Stimulated activated naive B cell treated with anti-CD40 and anti-IgM and Interleukin-4, amounts not matched to agents 10 μg/mL and 1 μg/mL and 100 μg/mL, for 72 hours (primary cell): ENCODE data around the gene FCHSD2.
A peak's percentile ranks its signal among the peaks of the same experiment; 100 is the strongest.
"Not testable (repeated sequence)": the region's sequence is repeated elsewhere in the genome, so short reads cannot be mapped to it uniquely, and the experiment has no call there.

Experiments
- ATAC-seq, 2 donors: fragments of 150-1000 bp; cut with Tn5 transposase; replicated peaks; 2 replicates each; pipeline ENCODE4 v1.10.0; 2021; ENCODE audit warnings: moderate library complexity in 1 of 2
- DNase-seq: peaks from one replicate; pipeline ENCODE4 v3.0.0; 2021
- H3K27ac Mint-ChIP-seq: one replicate; pipeline ENCODE4 v1.8.0; 2022; ENCODE audit warnings: mild to moderate bottlenecking, mixed read lengths
- H3K27me3 Mint-ChIP-seq, 2 donors: one replicate each; pipeline ENCODE4 v1.8.0; 2022; ENCODE audit warnings: mixed read lengths in 2 of 2
- H3K36me3 Mint-ChIP-seq, 2 donors: one replicate each; pipeline ENCODE4 v1.8.0; 2022; ENCODE audit warnings: mixed read lengths in 2 of 2, mild to moderate bottlenecking in 1 of 2
- H3K4me1 Mint-ChIP-seq, 2 donors: one replicate each; pipeline ENCODE4 v1.8.0; 2022; ENCODE audit warnings: mixed read lengths in 2 of 2, mild to moderate bottlenecking in 1 of 2
- H3K4me3 Mint-ChIP-seq, 2 donors: one replicate each; pipeline ENCODE4 v1.8.0; 2022; ENCODE audit warnings: mild to moderate bottlenecking in 2 of 2, mixed read lengths in 2 of 2, moderate library complexity in 1 of 2
- H3K9me3 Mint-ChIP-seq, 2 donors: one replicate each; pipeline ENCODE4 v1.8.0; 2022; ENCODE audit warnings: mixed read lengths in 2 of 2, mild to moderate bottlenecking in 1 of 2

FCHSD2 gene

DNA sequence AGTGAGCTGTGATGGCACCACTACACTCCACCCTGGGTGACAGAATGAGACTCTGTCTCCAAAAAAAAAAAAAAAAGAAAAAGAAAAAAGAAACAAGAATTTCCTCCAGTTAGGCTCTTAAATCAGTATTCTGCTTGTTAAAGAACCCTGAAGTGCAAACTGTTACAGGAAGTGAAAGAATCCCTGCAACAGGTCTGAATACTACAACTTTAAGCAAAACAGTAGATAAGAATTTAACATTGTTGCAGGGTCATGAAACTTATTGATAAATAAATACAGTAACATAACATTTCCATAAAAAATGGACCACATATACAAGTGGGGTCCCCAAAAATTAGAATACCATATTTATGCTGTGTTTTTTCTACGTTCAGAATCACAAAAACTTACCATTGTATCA lies 35.8 kb downstream of the FCHSD2 start:
- ATAC-seq (peak; percentile 49 to 51), DNase-seq (no peak)
- no peaks in the 10 kb centered on the region for H3K27me3 Mint-ChIP-seq
- H3K36me3 Mint-ChIP-seq: peaks cover 43 to 74% of the 10 kb centered on the region in 2 donors
- peaks cover 18 to 23% of the 10 kb centered on the region in 2 donors for H3K9me3 Mint-ChIP-seq
- no peak overlapping the region for H3K4me3 Mint-ChIP-seq
- peak overlapping the region; percentile 69 for H3K27ac Mint-ChIP-seq
- H3K4me1 Mint-ChIP-seq: peaks cover 29 to 54% of the 10 kb centered on the region in 2 donors

DNA sequence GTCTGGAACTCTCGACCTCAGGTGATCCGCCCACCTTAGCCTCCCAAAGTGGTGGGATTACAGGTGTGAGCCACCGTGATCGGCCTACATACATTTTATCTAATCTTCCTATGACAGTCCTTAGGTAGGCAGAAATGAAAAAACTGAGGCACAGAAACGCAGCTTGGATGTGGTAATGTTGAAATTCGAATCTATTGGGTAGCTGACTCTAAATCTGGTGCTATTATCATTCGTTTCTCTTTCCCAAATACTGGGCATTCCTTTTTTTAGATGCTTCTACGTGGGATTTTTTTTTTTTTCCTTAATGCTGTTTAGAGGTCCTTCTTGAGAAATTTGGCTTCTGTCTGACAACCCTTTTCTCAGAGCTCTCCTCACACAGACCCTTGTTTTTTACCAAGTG lies 41.5 kb downstream of the FCHSD2 start:
- H3K4me1 Mint-ChIP-seq: peaks cover 37 to 82% of the 10 kb centered on the region in 2 donors
- H3K27me3 Mint-ChIP-seq: no peaks in the 10 kb centered on the region
- no peak overlapping the region for H3K4me3 Mint-ChIP-seq
- H3K27ac Mint-ChIP-seq: peak overlapping the region; percentile 80
- DNase-seq (no peak), ATAC-seq (no peak)
- H3K9me3 Mint-ChIP-seq: peaks cover 4 to 9% of the 10 kb centered on the region in 2 donors
- H3K36me3 Mint-ChIP-seq: peaks cover 57 to 83% of the 10 kb centered on the region in 2 donors

DNA sequence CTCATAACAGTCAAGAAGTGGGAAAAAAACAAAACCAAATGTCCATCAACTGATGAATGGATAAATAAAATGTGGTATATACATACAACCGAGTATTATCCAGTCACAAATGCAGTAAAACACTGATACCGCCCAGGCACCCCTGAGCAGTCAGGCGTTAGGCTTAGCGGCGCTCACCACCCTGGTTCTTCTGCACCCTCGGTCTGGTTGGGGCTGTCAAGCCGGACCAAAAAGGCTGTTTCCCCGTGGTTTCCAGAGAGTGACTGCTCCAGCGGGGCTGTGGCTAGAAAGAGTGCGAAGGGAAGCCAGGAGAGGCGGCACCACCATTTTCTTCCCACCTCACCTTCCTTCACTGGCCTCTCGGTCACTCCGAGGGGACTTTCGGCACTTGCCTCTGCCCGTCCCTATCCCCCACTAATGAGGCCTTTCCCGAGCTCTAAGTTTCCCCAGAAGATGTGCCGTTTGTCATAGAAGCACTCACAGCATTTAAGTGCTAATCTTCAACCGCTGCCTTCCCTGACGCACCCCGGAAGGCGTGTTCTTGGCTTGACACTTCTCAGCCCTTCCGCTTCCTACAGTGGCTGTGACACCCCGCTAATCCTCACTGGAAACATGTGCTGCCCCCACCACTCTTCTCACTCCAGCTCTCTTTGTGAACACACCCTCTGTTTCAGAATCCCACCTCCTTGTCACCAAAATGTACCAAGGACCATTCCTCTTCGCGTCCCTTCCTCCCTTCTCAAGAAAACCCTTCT lies 42.4 kb downstream of the FCHSD2 start:
- Mint-ChIP-seq H3K4me1 (peaks cover 36 to 81% of the 10 kb centered on the region in 2 donors), H3K4me3 (peak overlapping the region in 1 of 2 donors; percentile 11), H3K9me3 (peaks cover 4 to 9% of the 10 kb centered on the region in 2 donors), H3K27ac (peak overlapping the region; percentile 89), H3K27me3 (no peaks in the 10 kb centered on the region), H3K36me3 (peaks cover 56 to 81% of the 10 kb centered on the region in 2 donors)
- no peak for ATAC-seq
- DNase-seq: no peak

DNA sequence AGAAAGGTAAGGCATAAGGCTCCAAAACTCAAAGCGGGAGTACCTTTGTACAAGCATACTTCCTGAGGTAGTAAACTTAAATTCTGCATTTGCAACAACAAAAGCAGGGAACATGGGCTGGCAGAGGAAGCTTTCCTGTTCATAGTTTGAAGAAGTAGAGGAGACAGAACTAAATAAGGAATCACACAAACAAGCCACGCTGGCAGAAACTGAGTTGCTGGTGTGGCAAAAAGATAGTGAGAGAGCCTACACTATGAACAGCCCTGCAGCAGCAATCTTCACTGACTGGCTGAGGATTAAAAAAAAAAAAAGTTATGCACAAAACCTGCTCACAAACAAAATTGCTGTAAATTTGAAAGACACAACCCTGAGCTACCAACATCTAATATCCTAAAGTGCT lies 46.5 kb downstream of the FCHSD2 start:
- Mint-ChIP-seq H3K27me3 (no peaks in the 10 kb centered on the region), H3K4me3 (peak overlapping the region; percentile 1 to 36), H3K4me1 (peaks cover 35 to 81% of the 10 kb centered on the region in 2 donors), H3K9me3 (peaks cover 4 to 8% of the 10 kb centered on the region in 2 donors), H3K27ac (peak overlapping the region; percentile 82), H3K36me3 (peaks cover 49 to 72% of the 10 kb centered on the region in 2 donors)
- ATAC-seq (no peak), DNase-seq (no peak)

DNA sequence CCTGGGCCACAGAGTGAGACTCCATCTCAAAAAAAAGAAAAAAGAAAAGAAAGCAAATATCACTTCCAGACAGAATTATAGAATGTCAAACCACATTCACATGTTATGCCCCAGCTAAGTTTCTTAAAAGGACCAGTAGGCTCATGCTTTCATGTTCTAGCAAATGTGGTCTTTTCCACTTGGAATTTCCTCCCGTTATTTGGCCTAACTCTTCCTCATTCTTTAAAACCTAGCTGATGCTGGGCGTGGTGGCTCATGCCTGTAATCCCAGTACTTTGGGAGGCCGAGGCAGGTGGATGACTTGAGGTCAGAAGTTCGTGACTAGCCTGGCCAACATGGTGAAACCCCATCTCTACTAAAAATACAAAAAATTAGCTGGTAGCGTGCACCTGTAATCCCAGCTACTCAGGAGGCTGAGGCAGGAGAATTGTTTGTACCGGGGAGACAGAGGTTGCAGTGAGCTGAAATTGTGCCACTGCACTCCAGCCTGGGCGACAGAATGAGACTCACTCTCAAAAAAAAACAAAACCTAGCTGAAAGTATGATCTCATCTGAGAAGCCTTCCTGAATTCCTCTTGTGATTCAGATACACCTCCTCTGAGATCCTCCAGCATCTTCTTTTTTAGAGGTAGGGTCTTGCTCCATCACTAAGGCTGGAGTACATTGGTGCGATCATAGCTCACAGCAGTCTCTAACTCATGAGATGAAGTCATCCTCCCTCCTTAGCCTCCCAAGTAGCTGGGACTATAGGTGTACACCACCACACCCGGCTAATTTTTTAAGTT lies 50.4 kb downstream of the FCHSD2 start:
- DNase-seq (no peak), ATAC-seq (no peak)
- no peaks in the 10 kb centered on the region for H3K27me3 Mint-ChIP-seq
- peak overlapping the region; percentile 77 for H3K27ac Mint-ChIP-seq
- H3K4me1 Mint-ChIP-seq: peaks cover 36 to 74% of the 10 kb centered on the region in 2 donors
- peaks cover 0 to 5% of the 10 kb centered on the region in 2 donors for H3K9me3 Mint-ChIP-seq
- H3K4me3 Mint-ChIP-seq: no peak overlapping the region
- H3K36me3 Mint-ChIP-seq: peaks cover 28 to 52% of the 10 kb centered on the region in 2 donors

DNA sequence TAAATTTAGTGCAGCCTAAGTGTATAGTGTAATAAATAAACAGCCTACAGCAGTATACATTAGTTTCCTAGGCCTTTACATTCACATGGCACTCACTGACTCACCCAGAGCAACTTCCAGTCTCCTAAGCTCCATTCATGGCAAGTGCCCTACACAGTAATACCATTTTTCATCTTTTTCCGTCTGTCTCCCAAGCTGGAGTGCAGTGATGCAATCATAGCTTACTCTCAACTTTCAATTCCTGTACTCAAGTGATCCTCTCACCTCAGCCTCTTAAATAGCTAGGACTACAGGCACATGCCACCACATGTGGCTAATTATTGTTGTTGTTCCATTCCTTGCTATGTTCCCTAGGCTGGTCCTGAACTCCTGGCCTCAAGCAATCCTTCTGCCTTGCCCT lies 54.4 kb downstream of the FCHSD2 start:
- H3K27me3 Mint-ChIP-seq: no peaks in the 10 kb centered on the region
- H3K36me3 Mint-ChIP-seq: peaks cover 35 to 65% of the 10 kb centered on the region in 2 donors
- H3K9me3 Mint-ChIP-seq: peaks cover 0 to 8% of the 10 kb centered on the region in 2 donors
- H3K4me3 Mint-ChIP-seq: no peak overlapping the region
- peak; percentile 79 to 83 for ATAC-seq
- DNase-seq: no peak
- peaks cover 35 to 72% of the 10 kb centered on the region in 2 donors for H3K4me1 Mint-ChIP-seq
- peak overlapping the region; percentile 11 for H3K27ac Mint-ChIP-seq

DNA sequence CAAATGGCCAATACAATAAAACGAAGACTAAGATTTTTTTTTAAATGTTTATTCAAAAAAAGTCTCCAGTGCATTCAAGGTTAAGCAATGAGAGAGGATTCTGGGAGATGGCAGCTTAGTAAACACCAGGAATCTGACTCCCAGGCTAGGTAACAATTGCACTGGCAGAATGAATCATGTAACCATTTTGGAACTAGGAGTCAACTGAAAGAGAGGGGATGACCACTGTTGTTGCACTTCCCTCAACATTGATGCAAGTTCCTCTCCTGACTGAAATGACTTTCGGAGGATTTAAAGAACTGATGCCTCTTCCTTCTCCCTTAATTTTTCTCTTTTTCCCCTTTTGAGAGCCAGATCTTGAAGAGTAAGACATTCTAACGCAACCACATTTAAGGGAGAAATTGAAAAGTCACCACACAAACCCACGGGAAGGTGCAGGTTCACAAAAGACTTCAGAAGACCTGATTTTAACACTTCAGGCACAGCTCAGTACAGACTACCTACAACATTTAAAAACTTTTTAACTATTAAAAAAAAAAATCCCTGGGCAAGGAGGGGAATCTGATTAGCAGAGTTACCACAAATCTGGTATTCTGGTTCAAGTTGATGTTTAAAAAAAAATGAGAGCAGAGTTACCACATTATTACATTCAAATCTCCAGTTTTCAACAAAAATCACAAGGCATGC lies 56.8 kb downstream of the FCHSD2 start:
- peaks cover 26 to 51% of the 10 kb centered on the region in 2 donors for H3K36me3 Mint-ChIP-seq
- DNase-seq (no peak), ATAC-seq (peak; percentile 73 to 82)
- H3K4me3 Mint-ChIP-seq: peak overlapping the region; percentile 65 to 70
- H3K4me1 Mint-ChIP-seq: peaks cover 32 to 49% of the 10 kb centered on the region in 2 donors
- peaks cover 0 to 3% of the 10 kb centered on the region in 2 donors for H3K9me3 Mint-ChIP-seq
- no peaks in the 10 kb centered on the region for H3K27me3 Mint-ChIP-seq
- peak overlapping the region; percentile 92 for H3K27ac Mint-ChIP-seq

DNA sequence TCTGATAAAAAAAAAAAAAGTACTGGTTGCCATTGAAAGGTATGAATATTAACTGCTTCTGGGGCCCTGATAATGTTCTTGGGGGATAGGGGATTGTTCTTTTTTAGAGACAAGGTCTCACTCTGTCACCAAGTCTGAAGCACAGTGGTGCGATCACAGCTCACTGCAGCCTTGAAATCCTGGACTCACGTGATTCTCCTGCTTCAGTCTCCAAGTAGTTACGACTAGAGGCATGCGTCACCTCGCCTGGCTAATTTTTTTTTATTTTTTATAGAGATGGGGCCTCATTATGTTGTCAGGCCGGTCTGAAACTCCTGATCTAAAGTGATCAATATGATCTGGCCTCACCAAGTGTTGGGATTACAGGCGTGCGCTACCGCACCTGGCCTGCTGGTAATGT lies 63.5 kb downstream of the FCHSD2 start:
- peaks cover 0 to 1% of the 10 kb centered on the region in 2 donors for H3K9me3 Mint-ChIP-seq
- peak overlapping the region; percentile 37 for H3K27ac Mint-ChIP-seq
- H3K27me3 Mint-ChIP-seq: no peaks in the 10 kb centered on the region
- H3K4me3 Mint-ChIP-seq: no peak overlapping the region
- no peak for ATAC-seq
- peaks cover 16 to 26% of the 10 kb centered on the region in 2 donors for H3K4me1 Mint-ChIP-seq
- DNase-seq: no peak
- peaks cover 46 to 58% of the 10 kb centered on the region in 2 donors for H3K36me3 Mint-ChIP-seq

DNA sequence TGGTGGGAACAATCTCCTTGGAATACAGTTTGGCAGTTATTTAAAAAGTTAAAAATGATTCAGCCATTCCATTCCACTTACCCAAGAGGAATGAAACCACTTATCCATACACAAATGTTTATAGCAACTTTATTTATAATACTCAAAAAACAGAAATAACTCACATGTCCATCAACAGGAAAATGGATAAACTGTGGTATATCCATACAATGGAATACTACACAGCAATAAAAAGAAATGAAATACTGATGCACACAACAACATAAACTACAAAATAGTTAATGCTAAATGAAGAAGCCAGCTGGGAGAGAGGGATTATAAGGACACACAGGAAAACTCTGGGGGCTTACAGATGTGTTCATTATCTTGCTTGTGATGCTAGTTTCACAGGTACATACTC lies 64.7 kb downstream of the FCHSD2 start:
- Mint-ChIP-seq H3K4me3 (no peak overlapping the region), H3K36me3 (peaks cover 45 to 53% of the 10 kb centered on the region in 2 donors), H3K27ac (no peak overlapping the region), H3K4me1 (peaks cover 24 to 38% of the 10 kb centered on the region in 2 donors), H3K9me3 (peaks cover 0 to 1% of the 10 kb centered on the region in 2 donors), H3K27me3 (no peaks in the 10 kb centered on the region)
- DNase-seq (no peak), ATAC-seq (no peak)

DNA sequence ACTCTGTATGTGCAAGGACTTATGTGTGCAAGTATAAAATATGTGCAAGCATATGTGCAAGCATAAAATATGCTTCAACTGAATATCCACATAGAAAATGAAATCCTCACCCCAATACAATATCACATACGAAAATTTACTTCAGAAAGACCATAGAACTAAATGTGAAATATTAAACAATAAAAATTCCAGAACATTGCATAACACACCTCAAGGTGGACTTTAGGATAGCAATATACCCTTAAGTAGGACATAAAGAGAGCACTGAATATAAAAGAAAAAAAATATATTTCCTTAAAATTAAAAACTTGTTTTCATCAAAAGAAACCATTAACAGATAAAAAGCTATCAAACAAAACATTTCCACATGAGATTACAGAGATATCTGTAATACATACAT lies 67.8 kb downstream of the FCHSD2 start:
- peaks cover 0 to 1% of the 10 kb centered on the region in 2 donors for H3K9me3 Mint-ChIP-seq
- ATAC-seq (no peak), DNase-seq (no peak)
- peaks cover 40 to 55% of the 10 kb centered on the region in 2 donors for H3K36me3 Mint-ChIP-seq
- H3K4me3 Mint-ChIP-seq: no peak overlapping the region
- H3K4me1 Mint-ChIP-seq: peaks cover 31 to 64% of the 10 kb centered on the region in 2 donors
- H3K27ac Mint-ChIP-seq: peak overlapping the region; percentile 75
- no peaks in the 10 kb centered on the region for H3K27me3 Mint-ChIP-seq

DNA sequence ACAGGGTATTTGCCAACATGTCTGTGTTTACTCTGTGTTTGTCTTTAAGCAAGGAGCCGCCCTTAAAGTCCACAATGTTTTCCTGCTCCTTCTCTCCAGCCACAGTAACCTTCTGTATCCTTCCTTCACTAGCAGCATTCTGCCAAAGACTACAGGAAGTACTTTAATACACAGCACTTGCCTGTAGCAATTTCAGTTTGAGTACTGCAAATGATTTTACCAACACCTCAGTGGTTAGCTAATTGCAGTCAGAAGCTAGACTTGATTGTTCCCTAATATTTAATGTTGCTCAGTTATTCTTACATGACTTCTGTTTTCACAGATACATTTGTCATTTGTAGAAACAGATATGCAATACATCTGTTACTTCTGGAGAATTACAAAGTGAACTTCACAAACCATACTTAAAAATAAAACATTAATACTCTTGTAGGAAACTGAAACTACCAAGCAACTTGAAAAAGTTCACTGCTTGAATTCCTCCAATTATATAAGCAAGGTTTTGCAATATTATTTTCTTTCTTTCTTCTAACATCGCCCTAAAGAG lies 69.1 kb downstream of the FCHSD2 start:
- Mint-ChIP-seq H3K36me3 (peaks cover 34 to 50% of the 10 kb centered on the region in 2 donors), H3K27me3 (no peaks in the 10 kb centered on the region), H3K9me3 (peaks cover 0 to 1% of the 10 kb centered on the region in 2 donors), H3K27ac (peak overlapping the region; percentile 91), H3K4me1 (peaks cover 31 to 66% of the 10 kb centered on the region in 2 donors), H3K4me3 (peak overlapping the region; percentile 78)
- DNase-seq (no peak), ATAC-seq (peak; percentile 85 to 86)

DNA sequence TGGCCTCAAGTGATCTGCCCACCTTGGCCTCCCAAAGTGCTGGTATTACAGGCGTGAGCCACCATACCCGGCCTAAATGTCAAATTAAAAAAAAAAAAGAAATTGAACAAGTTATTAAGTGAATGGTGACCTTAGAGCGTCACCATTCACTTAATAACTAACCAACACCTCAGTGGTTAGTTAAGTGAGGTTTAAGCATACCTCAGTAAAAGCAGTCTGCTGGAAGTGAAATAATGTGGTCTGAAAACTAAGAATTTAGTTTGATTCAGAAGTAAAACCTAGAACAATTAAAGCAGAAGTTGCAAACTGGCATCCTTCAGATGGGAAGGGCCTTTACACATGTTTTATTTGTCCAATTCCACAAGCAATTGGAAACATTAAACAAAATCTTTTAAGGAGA lies 71.5 kb downstream of the FCHSD2 start:
- H3K27me3 Mint-ChIP-seq: no peaks in the 10 kb centered on the region
- H3K4me3 Mint-ChIP-seq: no peak overlapping the region
- peaks cover 44 to 77% of the 10 kb centered on the region in 2 donors for H3K4me1 Mint-ChIP-seq
- H3K9me3 Mint-ChIP-seq: peaks cover 6 to 7% of the 10 kb centered on the region in 2 donors
- DNase-seq (no peak), ATAC-seq (peak; percentile 48 to 67)
- H3K36me3 Mint-ChIP-seq: peaks cover 37 to 56% of the 10 kb centered on the region in 2 donors
- peak overlapping the region; percentile 84 for H3K27ac Mint-ChIP-seq

DNA sequence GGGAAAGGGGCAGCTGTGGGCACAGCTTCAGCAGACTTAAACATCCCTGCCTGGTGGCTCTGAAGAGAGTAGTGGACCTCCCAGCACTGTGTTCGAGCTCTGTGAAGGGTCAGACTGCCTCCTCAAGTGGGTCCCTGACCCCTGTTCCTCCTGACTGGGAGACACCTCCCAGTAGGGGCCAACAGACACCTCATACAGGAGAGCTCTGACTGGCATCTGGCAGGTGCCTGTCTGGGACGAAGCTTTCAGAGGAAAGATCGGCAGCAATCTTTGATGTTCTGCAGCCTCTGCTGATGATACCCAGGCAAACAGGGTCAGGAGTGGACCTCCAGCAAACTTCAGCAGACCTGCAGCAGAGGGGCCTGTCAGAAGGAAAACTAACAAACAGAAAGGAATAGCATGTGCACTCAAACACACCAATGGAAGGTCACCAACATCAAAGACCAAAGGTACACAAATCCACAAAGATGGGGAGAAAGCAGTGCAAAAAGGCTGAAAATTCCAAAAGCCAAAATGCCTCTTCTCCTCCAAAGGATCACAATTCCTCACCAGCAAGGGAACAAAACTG lies 80.2 kb downstream of the FCHSD2 start:
- Mint-ChIP-seq H3K36me3 (peaks cover 38 to 68% of the 10 kb centered on the region in 2 donors), H3K4me1 (peaks cover 64 to 78% of the 10 kb centered on the region in 2 donors), H3K27ac (peak overlapping the region; percentile 91)
- not testable (repeated sequence) for DNase-seq, H3K4me3 Mint-ChIP-seq, ATAC-seq, H3K27me3 Mint-ChIP-seq, H3K9me3 Mint-ChIP-seq
